ENCODE results near the gene NOS2.

Gene NOS2

DNA sequence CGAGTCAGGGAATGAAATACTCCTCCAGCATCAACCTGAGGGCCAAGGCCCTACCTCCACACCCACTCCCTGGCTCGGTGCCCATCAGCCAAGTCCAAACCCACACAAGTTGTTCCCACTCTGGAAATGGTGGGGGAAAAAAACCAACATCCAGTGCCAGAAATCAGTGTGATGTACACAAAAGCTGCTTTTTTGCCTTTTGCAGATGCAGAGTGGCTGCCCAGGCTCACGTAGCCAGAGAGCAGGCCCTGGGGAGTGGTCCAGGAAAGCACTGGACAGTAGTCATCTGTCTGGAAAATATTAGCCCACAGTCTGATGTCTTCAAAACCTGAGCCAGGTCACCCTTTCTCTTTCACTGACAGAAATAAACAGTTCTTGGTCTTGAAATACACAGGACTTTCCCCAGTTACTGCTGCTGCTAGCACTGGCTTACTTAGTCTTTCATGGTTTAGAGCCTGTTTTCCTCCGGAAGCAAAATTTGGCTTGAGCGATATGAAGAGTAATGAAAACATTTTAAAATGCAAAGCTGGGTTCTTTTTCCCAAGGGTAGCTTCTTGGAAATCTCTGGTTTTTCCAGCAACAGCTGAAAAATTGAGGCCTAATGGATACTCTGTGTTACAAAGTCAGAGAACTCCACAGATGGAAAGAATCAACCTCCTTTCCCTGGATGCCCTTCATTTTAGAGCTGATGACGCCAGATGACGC, 18.2 kb upstream of the NOS2 start:
- DNase-seq, result no peak

GRCh38 chr17:27817731-27818130, 17.4 kb upstream of the NOS2 start:
- no peak for DNase-seq

DNA sequence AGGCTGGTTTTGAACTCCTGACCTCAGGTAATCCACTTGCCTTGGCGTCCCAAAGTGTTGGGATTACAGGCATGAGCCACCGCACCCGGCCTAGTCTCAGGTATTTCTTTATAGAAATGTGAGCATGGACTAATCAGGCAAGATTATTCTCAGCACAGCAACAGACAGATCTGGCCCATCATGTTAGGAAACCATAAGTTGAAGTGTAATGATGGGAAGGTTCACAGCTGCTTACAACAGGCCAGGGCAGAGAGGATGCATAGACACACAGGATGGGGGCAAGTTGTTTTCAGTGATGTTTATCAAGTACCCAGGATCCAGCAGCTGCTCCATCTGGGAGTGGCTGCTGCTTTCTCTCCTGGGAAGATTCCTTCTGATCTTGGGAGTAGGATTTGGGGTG, 16.6 kb upstream of the NOS2 start:
- DNase-seq, result no peak

DNA sequence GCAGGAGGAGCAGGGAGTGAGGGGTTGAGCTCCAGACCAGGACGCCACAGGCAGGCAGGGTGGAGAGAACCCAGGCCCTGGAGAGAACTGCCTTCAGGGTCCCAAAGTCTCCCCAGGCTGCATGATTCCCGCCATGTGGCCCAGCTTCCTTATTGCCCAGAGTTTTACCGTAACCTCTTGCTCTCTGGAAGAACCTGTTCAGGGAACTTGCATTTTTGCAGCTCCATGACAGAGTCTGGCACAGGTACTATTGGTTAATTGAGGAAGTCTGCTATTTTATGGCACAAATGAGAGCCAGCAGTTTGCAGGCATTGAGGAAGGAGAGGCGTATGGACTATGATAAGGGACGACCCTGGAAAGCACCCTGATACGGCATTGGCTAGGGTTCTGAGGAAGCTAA, 11.6 kb upstream of the NOS2 start:
- no peak for DNase-seq

- no peak for DNase-seq
These were observed 10.7 kb upstream of the NOS2 start for GRCh38 chr17:27810902-27811557.

DNA sequence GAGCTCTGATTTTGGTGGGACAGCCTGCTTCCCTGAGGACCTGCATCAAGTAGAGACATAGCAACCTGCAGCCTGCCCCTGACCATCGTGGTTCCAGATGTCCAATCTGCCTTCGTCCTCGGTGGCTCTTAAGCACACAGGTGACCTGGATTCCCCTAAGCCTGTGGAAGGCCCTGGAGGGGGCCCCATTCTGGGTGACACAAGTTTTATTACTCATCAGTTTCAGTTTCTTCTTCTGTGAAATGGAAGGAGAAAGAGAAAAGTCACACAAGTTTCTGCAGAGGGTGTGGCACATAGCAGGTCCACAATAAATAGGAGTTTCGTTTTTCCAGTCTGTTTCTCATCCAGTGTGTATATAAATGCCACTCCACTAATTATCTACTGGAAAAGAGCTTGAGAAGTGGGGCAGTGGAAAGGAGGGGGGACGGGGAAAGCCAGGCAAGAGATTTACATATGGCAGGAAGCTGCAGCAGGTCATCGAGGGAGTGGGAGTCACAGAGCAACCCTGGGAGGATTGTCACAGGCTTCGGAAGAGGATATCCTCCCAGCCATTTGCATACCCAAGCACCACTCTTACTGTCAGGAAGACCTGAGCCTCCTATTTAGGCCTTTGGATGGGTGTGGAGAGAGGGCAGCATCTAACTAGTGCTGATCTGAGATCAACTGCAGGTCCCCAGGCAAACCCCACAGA, 10.0 kb upstream of the NOS2 start:
- DNase-seq, result no peak

- DNase-seq, result no peak
These were observed 9.2 kb upstream of the NOS2 start for GRCh38 chr17:27809555-27809954.

DNA sequence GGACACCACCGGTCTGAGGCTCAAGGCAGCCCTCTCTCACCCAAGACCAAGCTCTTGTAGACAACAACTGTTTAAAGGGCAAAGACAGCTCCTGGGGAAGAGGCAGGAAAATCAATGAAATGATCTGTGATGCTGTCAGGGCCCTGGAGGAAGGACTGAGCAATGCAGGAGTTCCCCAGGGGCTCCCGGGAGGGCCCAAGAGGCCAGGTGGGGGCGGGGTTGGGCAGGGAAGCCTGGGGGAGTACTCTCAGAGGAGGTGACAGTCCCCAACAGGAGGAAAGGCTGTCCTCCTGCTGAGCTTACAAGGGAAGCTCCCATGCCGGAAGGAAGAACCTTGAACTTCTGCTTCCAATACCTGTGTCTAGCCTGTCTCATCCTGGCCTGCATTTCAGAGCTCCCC, 8.3 kb upstream of the NOS2 start:
- no peak for DNase-seq

GRCh38 chr17:27807567-27808470, 7.5 kb upstream of the NOS2 start:
- peak; percentile 72 for DNase-seq

GRCh38 chr17:27805520-27806146, 5.3 kb upstream of the NOS2 start:
- DNase-seq, result peak; percentile 87

DNA sequence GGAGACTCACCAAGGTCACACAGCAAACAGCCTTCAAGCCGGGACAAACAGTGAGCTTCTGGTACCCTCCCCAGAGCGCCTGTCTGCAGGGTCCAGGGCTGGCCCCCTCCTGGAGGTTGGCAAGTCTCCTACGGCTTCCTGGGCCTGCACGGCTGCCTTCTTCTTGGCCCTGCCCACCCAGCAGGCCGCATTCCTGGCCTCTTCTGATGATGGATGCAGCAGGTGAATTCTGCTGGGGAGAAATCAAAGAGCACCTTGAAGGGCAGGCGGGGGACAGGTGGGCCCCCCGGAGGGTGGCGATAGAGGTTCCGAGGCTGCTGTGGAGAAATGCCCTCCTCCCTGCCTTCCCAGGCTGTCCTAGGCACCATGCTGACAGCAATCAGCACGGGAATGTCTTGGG, 3.8 kb upstream of the NOS2 start:
- DNase-seq, result no peak

- DNase-seq, result no peak
These were observed 2.8 kb upstream of the NOS2 start for GRCh38 chr17:27802962-27803680.

DNA sequence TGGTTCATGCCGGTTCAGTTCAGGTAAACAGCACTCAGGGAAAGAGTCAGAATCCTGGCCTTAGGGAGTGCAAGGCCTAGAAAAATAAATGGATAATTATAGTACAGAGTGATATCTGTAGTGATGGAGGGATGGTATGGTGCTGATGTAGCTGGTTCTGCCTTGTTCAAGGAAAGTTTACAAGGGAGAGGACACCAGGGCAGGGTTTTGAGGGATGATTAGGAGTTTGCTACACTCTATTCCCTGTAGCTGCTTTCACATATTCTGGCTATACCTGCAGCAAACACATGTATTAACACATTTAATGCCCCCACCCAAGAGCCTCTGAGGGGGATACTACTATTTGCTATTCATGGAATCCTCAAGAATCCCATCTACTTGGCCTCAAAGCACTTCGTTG, 1.7 kb upstream of the NOS2 start:
- no peak for DNase-seq

DNA sequence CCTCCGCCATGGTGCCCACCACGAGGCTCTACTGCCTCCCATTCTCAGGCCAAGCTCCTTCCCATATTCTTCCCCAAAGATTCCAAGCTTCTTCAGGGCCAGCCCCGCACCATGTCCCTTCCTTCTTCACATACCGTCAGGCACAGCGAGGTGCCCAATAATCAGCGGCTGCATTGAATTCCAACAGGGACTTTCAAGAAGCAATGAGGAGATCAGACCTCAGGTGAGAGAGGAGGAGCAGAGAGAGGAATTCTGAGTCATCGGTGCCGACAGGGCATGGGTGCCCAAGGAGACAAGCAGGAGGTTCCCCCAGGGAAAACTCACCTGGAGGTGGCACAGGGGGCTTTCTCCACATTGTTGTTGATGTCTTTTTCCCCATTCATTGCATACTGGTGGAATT, 2.0 kb downstream of the NOS2 start:
- DNase-seq, result no peak

DNA sequence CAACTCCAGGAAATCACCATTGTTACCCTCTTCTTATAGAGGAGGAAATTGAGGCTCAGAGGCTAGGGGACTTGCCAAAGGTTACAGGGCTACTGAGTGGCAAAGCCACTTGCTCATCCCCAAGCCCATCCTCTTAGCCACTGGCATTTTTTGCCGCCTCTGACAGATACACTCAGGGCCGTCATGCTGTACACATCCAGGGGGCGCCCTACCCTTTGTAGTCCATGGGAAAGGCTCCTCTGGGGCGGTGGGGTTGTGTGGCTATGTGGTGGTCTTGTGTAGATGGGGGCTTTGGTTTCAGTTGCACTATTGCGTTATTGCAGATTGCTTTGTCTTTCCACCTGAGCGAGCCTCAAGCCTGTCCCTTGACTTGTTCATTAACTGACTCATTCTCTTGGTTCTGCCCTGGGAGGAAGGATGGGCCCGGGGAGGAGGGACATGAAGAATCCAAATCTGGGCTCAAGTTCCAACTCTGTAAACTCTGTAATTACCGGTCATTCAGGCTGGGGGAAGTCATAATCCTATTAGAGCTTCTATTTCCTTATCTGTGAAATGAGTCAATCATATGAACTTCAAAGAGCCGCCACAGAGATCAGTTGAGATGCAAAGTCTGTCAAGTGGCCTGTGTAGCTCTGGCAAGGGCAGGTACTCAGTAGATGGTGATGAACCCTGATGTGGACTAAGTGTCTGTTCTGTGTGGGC, 2.8 kb downstream of the NOS2 start:
- DNase-seq, result no peak

GRCh38 chr17:27793906-27794569, 6.3 kb downstream of the NOS2 start:
- no peak for DNase-seq

GRCh38 chr17:27793168-27793905, 7.0 kb downstream of the NOS2 start:
- DNase-seq, result peak; percentile 12

GRCh38 chr17:27792095-27792494, 8.2 kb downstream of the NOS2 start:
- DNase-seq, result no peak

- no peak for DNase-seq
These were observed 11.4 kb downstream of the NOS2 start for GRCh38 chr17:27788919-27789318.

Measured in CD4-positive, alpha-beta T cell treated with Interleukin-17A for 4 hours (primary cell).